Measurements from ENCODE around the gene WDR75.
"Not testable (repeated sequence)": the region's sequence is repeated elsewhere in the genome, so short reads cannot be mapped to it uniquely, and the experiment has no call there.

The WDR75 gene

GRCh38 chr2:189427872-189428271 is 13.4 kb upstream of the WDR75 start:
- DNase-seq (ENCODE audit: low read depth in 1 of 2, low spot score in 1 of 2), result no peak
- Histone ChIP-seq H3K4me3 (replicated peaks; ENCODE audit: insufficient read depth, low read length) (no peak overlapping the region), H3K27ac (replicated peaks) (no peak overlapping the region), H3K27me3 (ENCODE audit: insufficient read depth, poor library complexity, severe bottlenecking) (no peaks in the 10 kb centered on the region)
- TF ChIP-seq POLR2AphosphoS5 (IDR thresholded peaks at IDR 0.05; ENCODE audit: low read depth) (no peak), GABPA (IDR thresholded peaks at IDR 0.05; ENCODE audit: low read depth) (no peak), SPI1 (IDR thresholded peaks at IDR 0.05; ENCODE audit: borderline replicate concordance, low read depth) (no peak), CTCF (IDR thresholded peaks at IDR 0.05; ENCODE audit: insufficient read depth, low read length) (no peak)
- TF ChIP-seq, protein P1, sequence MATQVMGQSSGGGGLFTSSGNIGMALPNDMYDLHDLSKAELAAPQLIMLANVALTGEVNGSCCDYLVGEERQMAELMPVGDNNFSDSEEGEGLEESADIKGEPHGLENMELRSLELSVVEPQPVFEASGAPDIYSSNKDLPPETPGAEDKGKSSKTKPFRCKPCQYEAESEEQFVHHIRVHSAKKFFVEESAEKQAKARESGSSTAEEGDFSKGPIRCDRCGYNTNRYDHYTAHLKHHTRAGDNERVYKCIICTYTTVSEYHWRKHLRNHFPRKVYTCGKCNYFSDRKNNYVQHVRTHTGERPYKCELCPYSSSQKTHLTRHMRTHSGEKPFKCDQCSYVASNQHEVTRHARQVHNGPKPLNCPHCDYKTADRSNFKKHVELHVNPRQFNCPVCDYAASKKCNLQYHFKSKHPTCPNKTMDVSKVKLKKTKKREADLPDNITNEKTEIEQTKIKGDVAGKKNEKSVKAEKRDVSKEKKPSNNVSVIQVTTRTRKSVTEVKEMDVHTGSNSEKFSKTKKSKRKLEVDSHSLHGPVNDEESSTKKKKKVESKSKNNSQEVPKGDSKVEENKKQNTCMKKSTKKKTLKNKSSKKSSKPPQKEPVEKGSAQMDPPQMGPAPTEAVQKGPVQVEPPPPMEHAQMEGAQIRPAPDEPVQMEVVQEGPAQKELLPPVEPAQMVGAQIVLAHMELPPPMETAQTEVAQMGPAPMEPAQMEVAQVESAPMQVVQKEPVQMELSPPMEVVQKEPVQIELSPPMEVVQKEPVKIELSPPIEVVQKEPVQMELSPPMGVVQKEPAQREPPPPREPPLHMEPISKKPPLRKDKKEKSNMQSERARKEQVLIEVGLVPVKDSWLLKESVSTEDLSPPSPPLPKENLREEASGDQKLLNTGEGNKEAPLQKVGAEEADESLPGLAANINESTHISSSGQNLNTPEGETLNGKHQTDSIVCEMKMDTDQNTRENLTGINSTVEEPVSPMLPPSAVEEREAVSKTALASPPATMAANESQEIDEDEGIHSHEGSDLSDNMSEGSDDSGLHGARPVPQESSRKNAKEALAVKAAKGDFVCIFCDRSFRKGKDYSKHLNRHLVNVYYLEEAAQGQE (IDR thresholded peaks at IDR 0.05; ENCODE audit: insufficient replicate concordance, low read depth), result no peak

DNA sequence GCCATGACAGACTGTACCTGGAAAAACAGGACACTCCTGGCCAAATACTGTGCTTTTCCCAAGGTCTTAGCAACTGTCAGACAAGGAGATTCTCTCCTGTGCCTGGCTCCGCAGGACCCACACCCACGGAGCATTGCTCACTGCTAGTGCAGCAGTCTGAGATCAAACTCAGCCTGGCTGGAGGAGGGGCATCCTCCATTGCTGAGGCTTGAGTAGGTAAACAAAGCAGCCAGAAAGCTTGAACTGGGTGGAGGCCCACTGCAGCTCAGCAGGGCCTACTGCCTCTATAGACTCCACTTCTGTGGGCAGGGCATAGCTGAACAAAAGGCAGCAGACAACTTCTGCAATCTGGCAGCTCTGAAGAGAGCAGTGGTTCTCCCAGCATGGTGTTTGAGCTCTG is 10.8 kb upstream of the WDR75 start:
- H3K27ac ChIP-seq (replicated peaks); DNase-seq (ENCODE audit: low read depth in 1 of 2, low spot score in 1 of 2); H3K27me3 ChIP-seq (ENCODE audit: insufficient read depth, poor library complexity, severe bottlenecking); H3K4me3 ChIP-seq (replicated peaks; ENCODE audit: insufficient read depth, low read length): not testable (repeated sequence)

GRCh38 chr2:189435803-189436202 is 5.5 kb upstream of the WDR75 start:
- H3K27ac ChIP-seq (replicated peaks); H3K27me3 ChIP-seq (ENCODE audit: insufficient read depth, poor library complexity, severe bottlenecking); H3K4me3 ChIP-seq (replicated peaks; ENCODE audit: insufficient read depth, low read length); DNase-seq (ENCODE audit: low read depth in 1 of 2, low spot score in 1 of 2): not testable (repeated sequence)

- Histone ChIP-seq H3K27ac (replicated peaks) (no peak overlapping the region), H3K27me3 (ENCODE audit: insufficient read depth, poor library complexity, severe bottlenecking) (peaks cover 3% of the 10 kb centered on the region), H3K4me3 (replicated peaks; ENCODE audit: insufficient read depth, low read length) (no peak overlapping the region)
- TF ChIP-seq, protein P1 (IDR thresholded peaks at IDR 0.05; ENCODE audit: insufficient replicate concordance, low read depth), result no peak
- TF ChIP-seq CTCF (IDR thresholded peaks at IDR 0.05; ENCODE audit: insufficient read depth, low read length) (no peak), GABPA (IDR thresholded peaks at IDR 0.05; ENCODE audit: low read depth) (no peak), POLR2AphosphoS5 (IDR thresholded peaks at IDR 0.05; ENCODE audit: low read depth) (no peak), SPI1 (IDR thresholded peaks at IDR 0.05; ENCODE audit: borderline replicate concordance, low read depth) (no peak)
- DNase-seq (ENCODE audit: low read depth in 1 of 2, low spot score in 1 of 2), result no peak
Observed at GRCh38 chr2:189437926-189438325, 3.3 kb upstream of the WDR75 start.

DNA sequence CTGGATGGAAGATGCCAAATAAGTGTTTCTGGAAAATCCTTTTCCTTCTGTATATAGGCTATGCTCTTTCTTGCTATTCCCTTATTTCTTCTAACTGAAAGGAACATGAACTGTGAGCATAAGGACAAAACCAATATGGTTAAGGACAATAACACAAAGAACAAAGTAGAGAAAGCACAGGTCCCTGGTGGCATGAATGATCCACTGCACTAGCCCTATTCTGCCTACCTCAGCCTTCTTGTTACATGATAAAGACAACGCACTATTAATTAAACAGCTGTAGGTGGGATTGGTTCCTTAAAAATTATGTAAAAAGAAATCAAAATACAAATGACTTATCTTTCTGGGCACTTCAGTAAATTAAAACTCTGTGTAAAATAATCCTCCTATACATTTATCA is 1.9 kb upstream of the WDR75 start:
- no peak for DNase-seq (ENCODE audit: low read depth in 1 of 2, low spot score in 1 of 2)
- Histone ChIP-seq H3K4me3 (replicated peaks; ENCODE audit: insufficient read depth, low read length) (no peak overlapping the region), H3K27ac (replicated peaks) (no peak overlapping the region), H3K27me3 (ENCODE audit: insufficient read depth, poor library complexity, severe bottlenecking) (no peaks in the 10 kb centered on the region)
- TF ChIP-seq POLR2AphosphoS5 (IDR thresholded peaks at IDR 0.05; ENCODE audit: low read depth) (no peak), SPI1 (IDR thresholded peaks at IDR 0.05; ENCODE audit: borderline replicate concordance, low read depth) (no peak), CTCF (IDR thresholded peaks at IDR 0.05; ENCODE audit: insufficient read depth, low read length) (no peak), GABPA (IDR thresholded peaks at IDR 0.05; ENCODE audit: low read depth) (no peak)
- TF ChIP-seq, protein P1 (IDR thresholded peaks at IDR 0.05; ENCODE audit: insufficient replicate concordance, low read depth), result no peak

Measured in HL-60 (cell line).